Measurements from ENCODE around the gene ANAPC13.

ANAPC13 gene

DNA sequence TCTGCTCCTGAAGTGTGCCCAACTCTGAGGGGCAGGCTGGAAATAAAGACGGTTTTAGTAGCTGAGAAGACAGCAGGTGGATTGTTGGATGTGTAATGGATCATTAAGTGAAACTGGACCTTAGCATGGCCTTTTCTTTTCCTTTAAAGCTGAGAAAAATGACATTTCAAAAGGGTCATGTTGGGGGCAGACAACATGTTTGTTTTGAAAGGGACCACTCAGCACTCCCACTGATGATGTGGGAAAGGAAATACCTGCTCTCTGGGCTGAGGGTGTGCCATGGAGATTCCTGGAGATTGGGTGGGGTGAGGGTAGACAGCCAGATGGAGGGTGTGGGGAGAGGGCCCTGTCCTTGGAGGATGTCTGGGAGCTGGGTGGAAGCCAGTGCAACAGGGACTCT lies 38.4 kb downstream of the ANAPC13 start:
- FAIRE-seq (no peak), DNase-seq (ENCODE audit: insufficient read length) (no peak)
- no peak for TF ChIP-seq POLR2A (IDR thresholded peaks at IDR 0.05; ENCODE audit: low read depth, low read length)
- no peak for TF ChIP-seq POLR2AphosphoS5 (IDR thresholded peaks at IDR 0.05; ENCODE audit: low read depth, low read length)
- TF ChIP-seq TAF1 (IDR thresholded peaks at IDR 0.05; ENCODE audit: borderline replicate concordance, low read depth, low read length) = no peak

DNA sequence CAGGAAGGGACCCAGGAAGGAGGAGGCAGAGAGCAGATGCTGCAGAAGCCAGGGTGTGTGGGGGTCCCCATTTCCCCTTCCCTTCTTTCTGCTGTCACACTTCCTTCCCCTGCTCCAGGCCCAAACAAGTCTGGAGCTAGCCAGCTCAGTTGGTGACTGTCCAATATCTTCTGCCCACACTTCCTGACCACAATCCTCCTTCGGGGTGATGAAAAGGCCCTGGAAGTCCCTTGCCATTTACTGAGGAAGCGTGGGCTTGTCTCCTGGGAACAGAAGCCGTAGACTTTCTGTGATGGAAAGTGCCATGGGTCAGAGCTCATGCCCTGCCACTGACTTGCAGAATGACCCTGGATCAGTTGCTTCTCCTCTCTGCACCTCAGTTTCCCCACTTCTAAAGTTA lies 39.0 kb downstream of the ANAPC13 start:
- no peak for TF ChIP-seq POLR2AphosphoS5 (IDR thresholded peaks at IDR 0.05; ENCODE audit: low read depth, low read length)
- no peak for TF ChIP-seq TAF1 (IDR thresholded peaks at IDR 0.05; ENCODE audit: borderline replicate concordance, low read depth, low read length)
- no peak for TF ChIP-seq POLR2A (IDR thresholded peaks at IDR 0.05; ENCODE audit: low read depth, low read length)
- DNase-seq (ENCODE audit: insufficient read length) (no peak), FAIRE-seq (no peak)

DNA sequence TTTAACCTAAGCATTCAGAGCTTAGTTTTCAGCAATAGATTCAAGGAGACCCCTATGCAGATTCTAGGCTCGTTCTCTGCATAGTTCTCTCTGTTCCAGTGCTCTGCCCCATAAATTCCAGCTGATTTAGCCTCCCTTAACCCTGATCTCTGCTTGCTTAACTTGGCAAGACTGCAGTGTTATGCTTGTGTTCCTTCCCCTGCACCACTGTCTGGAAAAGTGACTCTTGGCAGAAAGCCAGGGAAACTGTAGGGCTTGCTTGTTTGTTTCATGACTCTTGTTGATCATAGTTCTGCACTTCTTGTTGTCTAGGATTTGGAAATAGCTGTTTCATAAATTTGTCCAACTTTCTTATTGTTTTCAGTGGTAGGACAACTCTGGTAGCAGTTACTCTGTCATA lies 40.1 kb downstream of the ANAPC13 start:
- FAIRE-seq = no peak

DNA sequence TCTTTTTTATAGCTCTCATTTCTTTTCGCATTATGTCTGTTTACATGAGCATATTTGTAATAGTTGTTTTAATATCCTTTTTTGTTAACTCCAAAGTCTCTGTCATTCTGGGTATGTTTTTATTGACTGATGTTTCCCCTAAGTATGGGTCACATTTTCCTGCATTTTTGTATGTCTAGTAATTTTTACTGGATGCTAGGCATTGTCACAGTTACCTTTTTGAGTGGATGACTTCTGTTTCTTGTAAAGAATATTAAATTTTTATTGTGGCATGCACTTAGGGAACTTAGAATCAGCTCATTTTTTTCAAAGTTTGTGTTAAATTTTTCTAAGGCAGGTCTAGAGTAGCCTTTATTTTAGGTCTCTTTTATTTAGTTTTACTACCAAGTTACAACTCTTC lies 40.7 kb downstream of the ANAPC13 start:
- FAIRE-seq (no peak), DNase-seq (ENCODE audit: insufficient read length) (no peak)
- TF ChIP-seq POLR2AphosphoS5 (IDR thresholded peaks at IDR 0.05; ENCODE audit: low read depth, low read length) (no peak), POLR2A (IDR thresholded peaks at IDR 0.05; ENCODE audit: low read depth, low read length) (no peak), TAF1 (IDR thresholded peaks at IDR 0.05; ENCODE audit: borderline replicate concordance, low read depth, low read length) (no peak)

More for the DNA sequence above, 40.1 kb downstream of the ANAPC13 start:
- TF ChIP-seq POLR2AphosphoS5 (IDR thresholded peaks at IDR 0.05; ENCODE audit: low read depth, low read length) (no peak), TAF1 (IDR thresholded peaks at IDR 0.05; ENCODE audit: borderline replicate concordance, low read depth, low read length) (no peak), POLR2A (IDR thresholded peaks at IDR 0.05; ENCODE audit: low read depth, low read length) (no peak)
- DNase-seq (ENCODE audit: insufficient read length) = no peak

DNA sequence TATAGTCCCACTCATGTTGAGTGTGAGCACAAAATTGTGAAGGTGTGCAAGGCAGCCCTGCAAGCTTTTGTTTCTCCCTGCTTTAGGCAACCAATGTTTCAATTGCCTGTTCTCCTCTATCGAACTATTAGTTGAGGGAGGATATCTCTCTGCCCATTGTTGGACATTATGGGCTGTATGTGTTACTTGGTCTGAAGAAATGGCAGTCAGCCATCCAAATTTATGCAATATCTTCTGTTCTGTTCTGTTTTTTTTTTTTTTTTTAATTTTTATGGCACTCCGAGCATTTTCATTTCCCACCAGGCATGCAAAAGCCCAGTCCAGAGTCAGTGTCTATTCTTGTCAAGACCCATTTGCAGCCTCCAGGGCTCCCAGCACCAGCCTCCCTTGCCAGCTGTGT lies 44.0 kb downstream of the ANAPC13 start:
- FAIRE-seq (no peak), DNase-seq (ENCODE audit: insufficient read length) (no peak)
- TF ChIP-seq POLR2AphosphoS5 (IDR thresholded peaks at IDR 0.05; ENCODE audit: low read depth, low read length) = no peak
- no peak for TF ChIP-seq POLR2A (IDR thresholded peaks at IDR 0.05; ENCODE audit: low read depth, low read length)
- no peak for TF ChIP-seq TAF1 (IDR thresholded peaks at IDR 0.05; ENCODE audit: borderline replicate concordance, low read depth, low read length)

DNA sequence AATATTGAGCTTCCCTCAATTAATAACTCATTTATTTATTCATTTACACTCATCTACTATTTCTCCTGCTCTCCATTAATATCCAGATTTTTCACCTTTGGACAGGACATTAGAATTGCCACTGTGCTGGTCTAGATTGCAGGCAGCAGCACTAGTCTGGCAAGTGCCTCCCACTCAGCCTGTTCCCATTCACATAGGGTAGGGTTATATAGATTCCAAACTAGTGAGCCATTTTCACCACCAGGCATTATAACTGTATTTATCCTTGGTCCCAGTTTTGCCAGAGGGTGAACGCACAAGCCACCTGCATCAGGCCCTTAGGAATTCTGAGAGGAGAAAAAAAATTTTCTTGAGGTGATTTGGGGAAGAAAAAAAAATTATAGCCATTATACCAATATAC lies 44.5 kb downstream of the ANAPC13 start:
- TF ChIP-seq POLR2AphosphoS5 (IDR thresholded peaks at IDR 0.05; ENCODE audit: low read depth, low read length) (no peak), TAF1 (IDR thresholded peaks at IDR 0.05; ENCODE audit: borderline replicate concordance, low read depth, low read length) (no peak), POLR2A (IDR thresholded peaks at IDR 0.05; ENCODE audit: low read depth, low read length) (no peak)
- no peak for FAIRE-seq
- DNase-seq (ENCODE audit: insufficient read length) = no peak

DNA sequence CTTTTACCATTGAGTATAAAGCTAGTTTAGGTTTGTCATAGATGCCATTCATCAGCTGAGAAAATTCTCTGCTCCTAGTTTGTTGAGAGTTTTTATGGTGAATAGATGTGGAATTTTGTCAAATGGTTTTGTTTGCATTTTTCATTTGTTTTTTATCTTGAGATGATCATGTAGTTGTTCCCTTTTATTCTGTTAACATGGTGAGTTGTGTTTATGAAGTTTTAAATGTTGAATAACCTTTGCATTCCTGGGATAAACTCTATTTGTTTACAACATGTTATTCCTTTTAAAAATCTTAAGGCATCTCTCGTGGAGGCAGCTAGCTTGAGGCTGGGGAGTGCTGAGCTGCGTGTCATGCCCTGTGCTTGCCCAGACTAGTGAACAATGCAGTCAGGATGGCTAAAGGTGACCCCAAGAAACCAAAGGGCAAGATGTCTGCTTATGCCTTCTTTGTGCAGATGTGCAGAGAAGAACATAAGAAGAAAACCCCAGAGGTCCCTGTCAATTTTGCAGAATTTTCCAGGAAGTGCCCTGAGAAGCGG lies 48.5 kb downstream of the ANAPC13 start:
- no peak for TF ChIP-seq POLR2A (IDR thresholded peaks at IDR 0.05; ENCODE audit: low read depth, low read length)
- no peak for TF ChIP-seq TAF1 (IDR thresholded peaks at IDR 0.05; ENCODE audit: borderline replicate concordance, low read depth, low read length)
- TF ChIP-seq POLR2AphosphoS5 (IDR thresholded peaks at IDR 0.05; ENCODE audit: low read depth, low read length) = no peak
- no peak for DNase-seq (ENCODE audit: insufficient read length)
- FAIRE-seq = no peak

DNA sequence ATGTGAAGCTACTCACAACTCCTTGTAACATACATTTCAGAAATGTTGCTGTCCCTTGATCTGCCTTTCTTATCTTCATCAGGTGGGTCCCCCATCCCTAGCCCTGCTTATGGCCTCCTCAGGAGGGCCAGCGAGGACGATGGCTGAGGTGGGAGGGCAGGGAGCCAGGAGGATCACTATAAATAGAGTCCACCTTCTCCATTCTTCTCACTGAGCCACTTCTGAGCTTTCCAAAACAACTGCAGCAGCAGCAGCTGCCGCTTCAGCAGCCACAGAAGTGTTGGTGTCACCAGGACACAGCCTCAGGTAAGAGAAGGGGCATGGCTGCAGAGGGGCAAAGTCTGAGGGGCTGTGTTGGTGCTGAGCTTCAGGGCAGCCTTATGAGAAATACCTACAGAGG lies 53.5 kb downstream of the ANAPC13 start:
- TF ChIP-seq POLR2AphosphoS5 (IDR thresholded peaks at IDR 0.05; ENCODE audit: low read depth, low read length) = no peak
- TF ChIP-seq TAF1 (IDR thresholded peaks at IDR 0.05; ENCODE audit: borderline replicate concordance, low read depth, low read length) = no peak
- no peak for TF ChIP-seq POLR2A (IDR thresholded peaks at IDR 0.05; ENCODE audit: low read depth, low read length)
- DNase-seq (ENCODE audit: insufficient read length) (no peak), FAIRE-seq (no peak)

DNA sequence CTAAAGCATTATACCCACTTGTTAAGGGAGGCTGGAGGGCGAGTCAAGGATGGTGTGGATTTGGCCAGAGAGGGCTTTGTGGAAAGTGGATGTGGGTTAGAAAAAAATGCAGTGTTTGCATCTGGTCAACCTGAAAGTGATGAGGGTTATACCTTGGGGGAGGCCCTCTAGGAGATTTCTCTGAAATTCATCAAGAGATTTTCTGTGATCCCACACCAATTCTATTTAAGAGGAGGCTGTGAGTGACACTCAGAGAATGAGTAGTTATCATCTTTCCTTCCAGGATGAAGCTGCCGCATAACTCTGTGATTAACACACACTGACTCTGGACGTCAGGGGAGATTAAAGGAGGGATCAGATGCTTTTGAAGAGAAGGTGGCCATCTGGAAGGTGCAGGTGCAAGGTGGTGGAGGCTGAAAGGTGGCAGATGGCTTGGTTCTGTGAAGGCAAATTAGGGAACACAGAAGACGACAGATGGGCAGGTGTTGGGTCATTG lies 54.8 kb downstream of the ANAPC13 start:
- TF ChIP-seq POLR2A (IDR thresholded peaks at IDR 0.05; ENCODE audit: low read depth, low read length) = no peak
- no peak for TF ChIP-seq TAF1 (IDR thresholded peaks at IDR 0.05; ENCODE audit: borderline replicate concordance, low read depth, low read length)
- TF ChIP-seq POLR2AphosphoS5 (IDR thresholded peaks at IDR 0.05; ENCODE audit: low read depth, low read length) = no peak
- FAIRE-seq = no peak
- DNase-seq (ENCODE audit: insufficient read length) = no peak

DNA sequence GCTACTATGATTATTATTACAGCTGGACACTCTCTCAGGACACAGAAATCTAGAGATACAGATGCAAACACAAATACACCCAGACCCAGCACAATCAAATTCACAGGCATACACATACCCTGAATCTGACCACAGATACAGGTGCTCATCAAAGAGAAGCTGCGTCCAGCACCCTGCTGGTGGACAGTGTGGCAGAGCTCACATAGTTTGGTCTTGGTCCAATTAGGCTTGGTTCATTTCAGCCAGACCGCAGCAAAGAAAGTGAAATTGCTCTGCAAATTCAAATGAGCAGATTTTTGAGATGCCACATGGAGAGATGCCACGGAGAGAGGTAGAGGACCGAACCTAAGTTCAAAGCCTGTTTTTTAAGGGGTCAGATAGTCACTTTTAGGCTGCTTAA lies 55.6 kb downstream of the ANAPC13 start:
- TF ChIP-seq POLR2AphosphoS5 (IDR thresholded peaks at IDR 0.05; ENCODE audit: low read depth, low read length) = no peak
- no peak for DNase-seq (ENCODE audit: insufficient read length)
- FAIRE-seq = no peak

DNA sequence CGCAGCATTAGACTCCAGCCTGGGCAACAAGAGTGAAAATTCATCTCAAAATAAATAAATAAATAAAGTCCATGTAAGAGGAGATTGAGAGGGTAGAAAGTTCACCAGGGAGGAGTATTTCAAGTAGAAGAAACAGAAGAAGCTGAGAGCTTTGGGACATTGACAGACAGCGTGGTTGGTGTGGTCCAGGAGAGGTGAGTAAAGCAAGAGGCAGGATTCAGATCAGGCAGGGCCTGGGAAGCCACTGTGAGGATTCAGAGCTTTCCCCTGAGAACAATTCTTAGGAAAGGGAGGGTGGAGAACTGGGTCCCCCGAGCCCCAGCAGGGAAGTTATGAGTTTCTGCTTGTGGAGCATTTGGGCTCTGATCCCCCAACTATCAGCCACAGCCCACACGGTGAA lies 57.4 kb downstream of the ANAPC13 start:
- FAIRE-seq (no peak), DNase-seq (ENCODE audit: insufficient read length) (no peak)
- TF ChIP-seq POLR2A (IDR thresholded peaks at IDR 0.05; ENCODE audit: low read depth, low read length) (no peak), TAF1 (IDR thresholded peaks at IDR 0.05; ENCODE audit: borderline replicate concordance, low read depth, low read length) (no peak), POLR2AphosphoS5 (IDR thresholded peaks at IDR 0.05; ENCODE audit: low read depth, low read length) (no peak)
